Measurements from ENCODE around the gene LMO2. TPM values are rescaled to one million over a fixed set of nuclear protein-coding genes. Genes with fewer than 3 reads are reported as not detected.
"Not testable (repeated sequence)": the region's sequence is repeated elsewhere in the genome, so short reads cannot be mapped to it uniquely, and the experiment has no call there.

LMO2 gene
- total and polyA plus RNA-seq, 3 experiments from 2014 or later: 0.13 to 0.53 TPM; not detected in 1

DNA sequence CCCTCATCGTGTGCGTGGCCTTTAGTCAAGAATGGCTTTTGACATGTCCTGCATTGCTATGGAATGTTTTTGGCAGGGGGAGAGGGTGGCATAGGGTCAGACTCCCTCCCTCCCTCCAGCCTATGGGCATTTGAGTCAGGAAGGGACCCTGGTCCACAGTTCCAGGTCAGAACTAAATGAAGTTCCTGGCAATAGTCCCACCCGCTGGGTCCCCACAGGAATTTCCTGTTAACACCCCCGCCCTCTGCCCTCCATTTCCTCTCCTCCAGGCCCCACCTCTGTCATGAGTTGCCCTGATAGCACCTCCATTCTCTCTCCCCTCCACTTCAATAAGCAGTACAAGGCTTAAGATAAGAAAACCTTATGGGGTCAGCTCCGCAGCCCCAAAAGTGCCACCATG is 40.8 kb upstream of the LMO2 start:
- DNase-seq: no peak
- peaks cover 4% of the 10 kb centered on the region for H3K4me1 ChIP-seq (ENCODE audit: insufficient read depth, low read length)
- Mint-ChIP-seq H3K27me3 (peaks cover 3 to 11% of the 10 kb centered on the region in 2 donors), H3K9me3 (peaks cover 2 to 17% (median 9%) of the 10 kb centered on the region in 5 donors), H3K36me3 (no peaks in the 10 kb centered on the region), H3K4me3 (no peak overlapping the region), H3K4me1 (peaks cover 7 to 14% (median 9%) of the 10 kb centered on the region in 3 donors), H3K27ac (no peak overlapping the region)
- ChIA-PET CTCF (no interaction called here), POLR2A (no interaction called here)
- H3K27me3 ChIP-seq (ENCODE audit: insufficient read depth, low read length, poor library complexity, severe bottlenecking): no peaks in the 10 kb centered on the region
- no peaks in the 10 kb centered on the region for H3K9me3 ChIP-seq (ENCODE audit: low read length)
- no peaks in the 10 kb centered on the region for H3K36me3 ChIP-seq (ENCODE audit: insufficient read depth, low read length)
- H3K4me3 ChIP-seq (ENCODE audit: low read length): no peak overlapping the region
- no peak overlapping the region for H3K27ac ChIP-seq (ENCODE audit: low read depth, low read length)

GRCh38 chr11:33931739-33932366 is 40.0 kb upstream of the LMO2 start:
- H3K27me3 Mint-ChIP-seq: peaks cover 0 to 11% of the 10 kb centered on the region in 2 donors
- H3K4me1 ChIP-seq (ENCODE audit: insufficient read depth, low read length); H3K4me3 Mint-ChIP-seq; H3K4me3 ChIP-seq (ENCODE audit: low read length); H3K27me3 ChIP-seq (ENCODE audit: insufficient read depth, low read length, poor library complexity, severe bottlenecking); H3K27ac ChIP-seq (ENCODE audit: low read depth, low read length); DNase-seq; POLR2A ChIA-PET; H3K36me3 Mint-ChIP-seq; CTCF ChIA-PET; H3K36me3 ChIP-seq (ENCODE audit: insufficient read depth, low read length); H3K9me3 ChIP-seq (ENCODE audit: low read length): not testable (repeated sequence)
- peak overlapping the region in 1 of 8 donors; percentile 6 for H3K27ac Mint-ChIP-seq
- H3K9me3 Mint-ChIP-seq: peaks cover 2 to 17% (median 9%) of the 10 kb centered on the region in 5 donors
- peaks cover 7 to 14% (median 9%) of the 10 kb centered on the region in 3 donors for H3K4me1 Mint-ChIP-seq

DNA sequence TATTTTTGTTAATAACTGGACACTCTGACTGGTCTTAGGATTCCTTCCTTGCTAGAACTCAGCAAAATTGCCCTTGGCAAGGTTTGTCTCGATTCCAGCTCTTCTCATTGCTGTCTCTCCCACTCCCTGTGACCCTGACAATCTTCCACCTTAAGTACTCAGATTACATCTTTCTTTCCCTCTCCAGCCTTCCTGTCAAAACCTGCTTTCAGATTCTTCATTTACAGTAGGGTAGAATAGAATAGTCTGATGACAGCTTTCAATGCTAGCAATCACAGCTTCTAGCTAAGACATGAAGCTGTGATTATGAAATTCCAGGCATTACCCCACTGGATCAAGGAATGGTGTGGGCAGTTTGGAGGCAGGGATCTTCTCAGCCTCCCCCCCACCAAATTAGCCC is 39.2 kb upstream of the LMO2 start:
- no peak overlapping the region for H3K4me3 Mint-ChIP-seq
- peak overlapping the region in 1 of 8 donors; percentile 69 for H3K27ac Mint-ChIP-seq
- H3K4me3 ChIP-seq (ENCODE audit: low read length): no peak overlapping the region
- H3K27ac ChIP-seq (ENCODE audit: low read depth, low read length): no peak overlapping the region
- H3K4me1 Mint-ChIP-seq: peaks cover 7 to 14% (median 9%) of the 10 kb centered on the region in 3 donors
- peaks cover 4% of the 10 kb centered on the region for H3K4me1 ChIP-seq (ENCODE audit: insufficient read depth, low read length)
- H3K36me3 Mint-ChIP-seq: no peaks in the 10 kb centered on the region
- ChIA-PET CTCF (no interaction called here), POLR2A (no interaction called here)
- no peak for DNase-seq
- H3K36me3 ChIP-seq (ENCODE audit: insufficient read depth, low read length): no peaks in the 10 kb centered on the region
- no peaks in the 10 kb centered on the region for H3K27me3 ChIP-seq (ENCODE audit: insufficient read depth, low read length, poor library complexity, severe bottlenecking)
- H3K27me3 Mint-ChIP-seq: peaks cover 4 to 11% of the 10 kb centered on the region in 2 donors
- H3K9me3 ChIP-seq (ENCODE audit: low read length): no peaks in the 10 kb centered on the region
- H3K9me3 Mint-ChIP-seq: peaks cover 2 to 17% (median 9%) of the 10 kb centered on the region in 5 donors

GRCh38 chr11:33930317-33931021 is 38.6 kb upstream of the LMO2 start:
- DNase-seq: no peak
- Mint-ChIP-seq H3K4me3 (no peak overlapping the region), H3K36me3 (no peaks in the 10 kb centered on the region), H3K4me1 (peaks cover 7 to 14% (median 9%) of the 10 kb centered on the region in 3 donors), H3K27me3 (peaks cover 6 to 11% of the 10 kb centered on the region in 2 donors), H3K9me3 (peaks cover 2 to 17% (median 9%) of the 10 kb centered on the region in 5 donors), H3K27ac (no peak overlapping the region)
- no peak overlapping the region for H3K4me3 ChIP-seq (ENCODE audit: low read length)
- no peak overlapping the region for H3K27ac ChIP-seq (ENCODE audit: low read depth, low read length)
- ChIA-PET CTCF (no interaction called here), POLR2A (no interaction called here)
- no peaks in the 10 kb centered on the region for H3K27me3 ChIP-seq (ENCODE audit: insufficient read depth, low read length, poor library complexity, severe bottlenecking)
- no peaks in the 10 kb centered on the region for H3K9me3 ChIP-seq (ENCODE audit: low read length)
- H3K4me1 ChIP-seq (ENCODE audit: insufficient read depth, low read length): peaks cover 4% of the 10 kb centered on the region
- H3K36me3 ChIP-seq (ENCODE audit: insufficient read depth, low read length): no peaks in the 10 kb centered on the region

- Mint-ChIP-seq H3K27me3 (peaks cover 13% of the 10 kb centered on the region in 2 donors), H3K4me1 (peaks cover 7 to 9% (median 9%) of the 10 kb centered on the region in 3 donors), H3K36me3 (no peaks in the 10 kb centered on the region), H3K27ac (no peak overlapping the region), H3K9me3 (peaks cover 2 to 17% (median 9%) of the 10 kb centered on the region in 5 donors), H3K4me3 (no peak overlapping the region)
- Histone ChIP-seq H3K27ac (ENCODE audit: low read depth, low read length) (no peak overlapping the region), H3K4me1 (ENCODE audit: insufficient read depth, low read length) (peaks cover 4% of the 10 kb centered on the region), H3K9me3 (ENCODE audit: low read length) (no peaks in the 10 kb centered on the region), H3K36me3 (ENCODE audit: insufficient read depth, low read length) (no peaks in the 10 kb centered on the region), H3K4me3 (ENCODE audit: low read length) (no peak overlapping the region), H3K27me3 (ENCODE audit: insufficient read depth, low read length, poor library complexity, severe bottlenecking) (no peaks in the 10 kb centered on the region)
- ChIA-PET CTCF (interaction anchor here (1.3 kb wide), 1 partner anchor 10 kb away, joined by 4 read pairs; no protein-coding TSS in a partner anchor), POLR2A (no interaction called here)
- DNase-seq: no peak
These were observed 36.7 kb upstream of the LMO2 start for GRCh38 chr11:33928564-33928963.

- no peaks in the 10 kb centered on the region for H3K36me3 ChIP-seq (ENCODE audit: insufficient read depth, low read length)
- peaks cover 2 to 10% (median 3%) of the 10 kb centered on the region in 5 donors for H3K9me3 Mint-ChIP-seq
- ChIA-PET CTCF (no interaction called here), POLR2A (no interaction called here)
- H3K27me3 ChIP-seq (ENCODE audit: insufficient read depth, low read length, poor library complexity, severe bottlenecking): no peaks in the 10 kb centered on the region
- no peaks in the 10 kb centered on the region for H3K4me1 Mint-ChIP-seq
- peaks cover 11 to 29% of the 10 kb centered on the region in 2 donors for H3K27me3 Mint-ChIP-seq
- H3K4me3 Mint-ChIP-seq: no peak overlapping the region
- H3K9me3 ChIP-seq (ENCODE audit: low read length): no peaks in the 10 kb centered on the region
- H3K4me3 ChIP-seq (ENCODE audit: low read length): no peak overlapping the region
- no peaks in the 10 kb centered on the region for H3K4me1 ChIP-seq (ENCODE audit: insufficient read depth, low read length)
- no peak for DNase-seq
- H3K27ac Mint-ChIP-seq: no peak overlapping the region
- H3K36me3 Mint-ChIP-seq: no peaks in the 10 kb centered on the region
- peak overlapping the region; percentile 36 for H3K27ac ChIP-seq (ENCODE audit: low read depth, low read length)
These were observed 35.0 kb upstream of the LMO2 start for GRCh38 chr11:33926671-33927552.

DNA sequence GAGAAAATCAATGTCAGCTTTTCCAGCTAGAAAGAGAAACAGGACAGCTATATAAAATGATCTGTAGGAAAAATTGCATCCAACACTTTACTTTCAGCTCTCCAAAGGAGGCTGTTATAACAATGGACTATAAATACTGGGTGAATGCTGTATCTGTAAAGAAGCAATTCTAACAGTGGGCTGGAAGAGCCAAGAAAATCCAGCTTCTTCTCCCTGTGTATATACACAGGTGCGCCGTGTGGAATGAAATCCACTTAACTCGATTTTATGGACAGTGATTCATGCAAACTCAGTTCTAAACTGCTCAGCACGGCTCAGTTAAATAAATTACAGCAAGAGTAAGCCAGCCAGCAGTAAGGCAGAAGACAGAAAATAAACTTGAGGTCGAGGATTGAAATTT is 32.5 kb upstream of the LMO2 start:
- Mint-ChIP-seq H3K4me3 (no peak overlapping the region), H3K27ac (no peak overlapping the region), H3K9me3 (peaks cover 0 to 2% (median 0%) of the 10 kb centered on the region in 5 donors), H3K36me3 (no peaks in the 10 kb centered on the region), H3K4me1 (no peaks in the 10 kb centered on the region), H3K27me3 (peaks cover 23 to 49% of the 10 kb centered on the region in 2 donors)
- Histone ChIP-seq H3K36me3 (ENCODE audit: insufficient read depth, low read length) (no peaks in the 10 kb centered on the region), H3K9me3 (ENCODE audit: low read length) (no peaks in the 10 kb centered on the region), H3K27ac (ENCODE audit: low read depth, low read length) (no peak overlapping the region), H3K4me1 (ENCODE audit: insufficient read depth, low read length) (no peaks in the 10 kb centered on the region), H3K4me3 (ENCODE audit: low read length) (no peak overlapping the region), H3K27me3 (ENCODE audit: insufficient read depth, low read length, poor library complexity, severe bottlenecking) (no peaks in the 10 kb centered on the region)
- ChIA-PET POLR2A (no interaction called here), CTCF (no interaction called here)
- no peak for DNase-seq

- Histone ChIP-seq H3K4me3 (ENCODE audit: low read length) (no peak overlapping the region), H3K27me3 (ENCODE audit: insufficient read depth, low read length, poor library complexity, severe bottlenecking) (no peaks in the 10 kb centered on the region), H3K4me1 (ENCODE audit: insufficient read depth, low read length) (no peaks in the 10 kb centered on the region), H3K27ac (ENCODE audit: low read depth, low read length) (no peak overlapping the region), H3K36me3 (ENCODE audit: insufficient read depth, low read length) (no peaks in the 10 kb centered on the region), H3K9me3 (ENCODE audit: low read length) (no peaks in the 10 kb centered on the region)
- no peak for DNase-seq
- H3K4me3 Mint-ChIP-seq: no peak overlapping the region
- CTCF ChIA-PET: no interaction called here
- no peaks in the 10 kb centered on the region for H3K4me1 Mint-ChIP-seq
- POLR2A ChIA-PET: no interaction called here
- no peak overlapping the region for H3K27ac Mint-ChIP-seq
- H3K27me3 Mint-ChIP-seq: peaks cover 17 to 49% of the 10 kb centered on the region in 2 donors
- no peaks in the 10 kb centered on the region for H3K36me3 Mint-ChIP-seq
- no peaks in the 10 kb centered on the region for H3K9me3 Mint-ChIP-seq
These were observed 31.8 kb upstream of the LMO2 start for GRCh38 chr11:33923626-33924025.

Data from CD8-positive, alpha-beta memory T cell (primary cell).